ENCODE data around the gene DSCAM.

DNA sequence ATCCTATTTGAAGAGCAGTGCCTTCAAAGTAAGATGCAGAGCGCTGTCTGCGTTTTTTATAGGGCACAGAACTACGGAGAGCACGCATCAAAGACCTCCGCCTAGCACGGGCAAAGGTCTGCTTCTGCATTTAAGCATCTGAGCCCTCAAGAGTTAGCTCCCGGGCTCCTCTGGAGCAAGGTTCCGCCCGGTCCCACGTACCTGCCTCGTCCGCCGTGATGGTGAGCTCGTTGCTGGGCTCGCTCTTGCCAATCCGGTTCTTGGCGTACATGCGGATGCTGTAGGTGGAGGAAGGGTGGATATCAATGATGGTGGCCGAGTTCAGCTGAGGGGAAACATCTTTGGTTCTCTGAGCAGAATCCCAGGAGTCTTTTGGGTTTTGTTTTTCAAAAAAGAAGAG lies 668.2 kb downstream of the DSCAM start:
- TF ChIP-seq, protein P1, sequence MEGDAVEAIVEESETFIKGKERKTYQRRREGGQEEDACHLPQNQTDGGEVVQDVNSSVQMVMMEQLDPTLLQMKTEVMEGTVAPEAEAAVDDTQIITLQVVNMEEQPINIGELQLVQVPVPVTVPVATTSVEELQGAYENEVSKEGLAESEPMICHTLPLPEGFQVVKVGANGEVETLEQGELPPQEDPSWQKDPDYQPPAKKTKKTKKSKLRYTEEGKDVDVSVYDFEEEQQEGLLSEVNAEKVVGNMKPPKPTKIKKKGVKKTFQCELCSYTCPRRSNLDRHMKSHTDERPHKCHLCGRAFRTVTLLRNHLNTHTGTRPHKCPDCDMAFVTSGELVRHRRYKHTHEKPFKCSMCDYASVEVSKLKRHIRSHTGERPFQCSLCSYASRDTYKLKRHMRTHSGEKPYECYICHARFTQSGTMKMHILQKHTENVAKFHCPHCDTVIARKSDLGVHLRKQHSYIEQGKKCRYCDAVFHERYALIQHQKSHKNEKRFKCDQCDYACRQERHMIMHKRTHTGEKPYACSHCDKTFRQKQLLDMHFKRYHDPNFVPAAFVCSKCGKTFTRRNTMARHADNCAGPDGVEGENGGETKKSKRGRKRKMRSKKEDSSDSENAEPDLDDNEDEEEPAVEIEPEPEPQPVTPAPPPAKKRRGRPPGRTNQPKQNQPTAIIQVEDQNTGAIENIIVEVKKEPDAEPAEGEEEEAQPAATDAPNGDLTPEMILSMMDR (conservative IDR thresholded peaks at IDR 0.05; ENCODE audit: low read depth in 2 of 2) = no peak
- TF ChIP-seq CREB1 (CRISPR knock-in tag; IDR thresholded peaks at IDR 0.05; ENCODE audit: low read depth) = no peak

All from GM23338 (cell line).